NCI-H524 treated with DMSO at 0.1 percent for 48 hours (cell line): ENCODE measurements around the gene GLDC.
"Not testable (repeated sequence)": the region's sequence is repeated elsewhere in the genome, so short reads cannot be mapped to it uniquely, and the experiment has no call there.

Experiments
- DNase-seq: peaks from one replicate; lab custom pipeline; 2025; lab: John Stamatoyannopoulos, UW

Gene GLDC

DNA sequence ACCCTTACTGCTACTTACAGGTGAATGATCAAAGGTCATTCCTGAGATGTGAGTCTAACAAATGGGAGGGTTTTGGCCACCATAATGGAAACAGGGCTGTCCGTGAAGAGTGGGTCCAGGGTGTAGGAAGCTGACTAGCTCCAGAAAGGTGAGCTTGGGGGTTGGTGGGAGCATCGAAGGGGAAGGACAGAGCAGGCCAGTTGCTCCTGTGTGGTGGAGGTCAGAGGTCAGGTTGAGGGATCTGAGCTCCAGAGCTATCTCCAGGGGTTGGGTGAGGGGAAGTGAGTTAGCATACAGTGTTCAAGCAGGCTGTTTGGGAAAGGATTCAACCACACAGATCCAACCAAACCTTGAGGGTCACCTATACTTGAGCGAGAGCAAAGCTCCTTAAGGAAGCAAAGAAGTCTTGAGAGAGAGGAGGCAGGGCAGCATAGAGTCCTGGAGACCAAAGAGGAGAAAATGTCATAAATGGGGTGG, 18.7 kb upstream of the GLDC start:
- DNase-seq = no peak

GRCh38 chr9:6660512-6660911, 15.0 kb upstream of the GLDC start:
- no peak for DNase-seq

DNA sequence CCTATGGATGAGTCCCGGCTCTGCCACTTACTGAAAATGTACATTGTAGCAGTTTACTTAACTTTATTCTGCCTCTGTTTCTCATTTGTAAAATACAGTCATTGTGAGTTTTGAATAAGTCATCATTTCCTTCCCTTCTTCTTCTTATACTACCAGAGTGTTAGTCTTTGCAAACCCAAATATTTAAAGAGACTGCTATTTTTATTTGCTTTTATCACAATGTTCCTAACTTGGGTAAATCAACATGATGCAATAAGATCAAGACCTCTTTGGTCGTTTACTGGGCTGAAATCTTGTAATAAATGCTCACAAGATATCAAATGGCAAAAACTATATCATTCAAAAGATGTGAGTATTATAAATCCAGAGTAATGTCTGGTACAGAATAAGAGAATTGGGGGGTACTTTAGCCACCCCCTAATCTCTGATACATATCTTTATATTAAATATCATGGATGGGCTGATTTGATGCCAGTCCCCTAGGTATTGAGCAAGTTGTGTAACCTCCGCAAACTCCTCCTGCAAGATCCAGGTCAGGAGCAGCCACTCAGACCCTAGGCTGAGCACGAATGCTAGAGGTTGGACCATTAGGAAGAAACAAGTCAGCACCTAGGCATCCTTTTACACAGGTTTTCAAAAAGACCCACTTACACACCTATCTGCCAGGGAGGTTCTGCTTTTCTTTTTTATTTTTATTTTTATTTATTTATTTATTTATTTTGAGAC, 13.3 kb upstream of the GLDC start:
- no peak for DNase-seq

GRCh38 chr9:6656614-6657300, 11.2 kb upstream of the GLDC start:
- DNase-seq = no peak

GRCh38 chr9:6655036-6655435, 9.5 kb upstream of the GLDC start:
- DNase-seq = no peak

- DNase-seq = no peak
Measured at GRCh38 chr9:6646293-6646636, 736 bp upstream of the GLDC start.

GRCh38 chr9:6645105-6645354, 499 bp downstream of the GLDC start:
- not testable (repeated sequence) for DNase-seq

- no peak for DNase-seq
Measured at GRCh38 chr9:6644346-6645104, 1.0 kb downstream of the GLDC start.

- no peak for DNase-seq
Measured at GRCh38 chr9:6641961-6642360, 3.6 kb downstream of the GLDC start.

- DNase-seq = no peak
Measured at GRCh38 chr9:6641561-6641960, 4.0 kb downstream of the GLDC start.

GRCh38 chr9:6641056-6641455, 4.5 kb downstream of the GLDC start:
- DNase-seq = no peak

GRCh38 chr9:6640268-6641051, 5.1 kb downstream of the GLDC start:
- DNase-seq = no peak

DNA sequence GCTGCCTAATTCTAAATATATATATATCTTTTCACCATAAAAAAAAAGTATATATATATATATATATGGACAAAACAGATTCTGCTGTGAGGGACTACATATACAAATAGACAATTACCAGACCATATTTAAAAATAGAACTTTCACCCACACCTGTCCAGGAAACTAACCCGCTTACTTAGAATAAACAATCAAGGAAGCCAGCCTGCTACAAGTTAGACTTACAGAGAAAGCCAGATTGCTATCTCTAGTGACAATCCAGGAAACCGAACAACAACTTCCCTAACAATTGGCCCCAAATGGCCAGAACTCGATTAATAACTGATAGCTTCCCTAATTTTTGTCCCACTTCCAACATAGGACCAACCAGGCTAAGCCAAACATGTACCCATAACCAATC, 5.9 kb downstream of the GLDC start:
- no peak for DNase-seq

DNA sequence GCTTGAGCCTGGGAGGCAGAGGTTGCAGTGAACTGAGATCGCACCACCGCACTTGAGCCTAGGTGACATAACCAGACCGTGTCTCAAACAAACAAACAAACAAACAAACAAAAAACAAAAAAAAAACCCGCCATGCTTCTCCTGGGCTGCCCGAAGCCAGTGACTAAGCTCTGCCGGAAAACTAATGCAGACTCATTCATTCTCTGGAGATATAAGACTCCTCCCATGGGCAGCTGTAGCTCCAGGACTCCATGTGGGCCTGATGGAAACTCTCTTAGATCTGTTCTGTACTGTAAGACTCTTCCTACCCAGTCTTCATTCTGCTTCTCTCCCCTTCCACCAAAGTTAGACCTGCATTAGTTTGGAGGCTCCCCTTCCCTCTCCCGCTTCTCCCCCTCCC, 11.1 kb downstream of the GLDC start:
- no peak for DNase-seq

DNA sequence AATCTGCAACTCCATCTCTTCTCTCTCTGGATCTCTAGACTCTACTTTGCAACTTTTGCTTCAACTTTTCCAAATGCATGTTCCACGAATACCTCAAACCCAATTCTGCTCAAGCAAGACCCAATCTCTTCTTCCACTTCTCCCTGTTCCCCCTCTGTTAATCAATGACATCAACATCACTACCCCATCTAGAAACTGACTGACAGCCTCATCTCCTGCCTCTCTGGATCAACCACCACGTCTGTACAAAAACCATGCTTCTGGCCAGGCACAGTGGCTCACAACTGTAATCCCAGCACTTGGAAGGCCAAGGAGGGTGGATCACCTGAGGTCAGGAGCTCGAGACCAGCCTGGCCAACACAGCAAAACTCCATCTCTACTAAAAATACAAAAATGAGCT, 12.2 kb downstream of the GLDC start:
- no peak for DNase-seq

DNA sequence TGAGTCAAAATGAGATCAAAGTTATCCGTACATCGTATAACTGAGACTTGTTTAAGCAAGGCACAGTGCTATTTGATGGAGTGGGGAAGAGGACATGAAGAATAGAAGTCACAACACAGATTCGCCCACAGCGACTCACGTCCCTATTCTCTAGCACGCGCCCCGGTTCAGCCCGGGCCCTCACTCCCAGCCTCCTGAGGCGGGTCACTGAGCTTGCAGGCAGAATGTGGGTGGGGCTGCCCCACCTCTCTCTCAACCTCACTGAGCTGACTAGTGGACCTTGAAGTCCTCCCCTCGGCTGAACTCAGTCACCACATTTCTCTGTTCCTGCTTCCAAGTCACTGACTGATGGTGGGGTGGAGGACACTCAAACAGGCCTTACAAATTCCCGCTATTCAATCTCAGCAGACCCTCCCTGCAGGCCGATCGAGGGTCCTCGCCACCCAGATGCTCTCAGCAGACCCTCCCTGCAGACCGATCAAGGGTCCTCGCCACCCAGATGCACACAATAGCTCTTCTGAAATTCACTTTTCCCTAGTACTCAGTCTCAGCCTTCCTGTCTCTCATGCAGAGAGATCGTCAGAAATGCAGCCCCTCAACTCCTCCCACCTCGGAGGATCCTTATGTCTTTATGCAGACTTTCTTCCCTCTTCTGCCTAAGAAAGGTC, 12.9 kb downstream of the GLDC start:
- no peak for DNase-seq

DNA sequence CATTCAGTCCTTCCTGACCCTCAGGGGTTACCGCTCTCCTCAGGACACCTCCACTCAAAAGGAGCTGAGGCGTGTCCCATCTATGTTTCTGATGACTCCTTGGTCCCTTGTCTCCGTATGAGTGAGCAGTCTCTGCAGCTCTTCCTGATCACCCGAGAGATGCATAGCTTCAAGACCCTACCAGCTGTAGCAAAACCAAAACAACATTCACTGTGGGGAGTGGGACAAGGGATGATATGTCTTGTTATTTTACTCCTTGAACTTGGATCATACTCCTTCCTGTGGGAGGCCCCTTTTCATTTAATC, 14.4 kb downstream of the GLDC start:
- DNase-seq = no peak

- DNase-seq = no peak
Measured at GRCh38 chr9:6630502-6631206, 14.9 kb downstream of the GLDC start.

DNA sequence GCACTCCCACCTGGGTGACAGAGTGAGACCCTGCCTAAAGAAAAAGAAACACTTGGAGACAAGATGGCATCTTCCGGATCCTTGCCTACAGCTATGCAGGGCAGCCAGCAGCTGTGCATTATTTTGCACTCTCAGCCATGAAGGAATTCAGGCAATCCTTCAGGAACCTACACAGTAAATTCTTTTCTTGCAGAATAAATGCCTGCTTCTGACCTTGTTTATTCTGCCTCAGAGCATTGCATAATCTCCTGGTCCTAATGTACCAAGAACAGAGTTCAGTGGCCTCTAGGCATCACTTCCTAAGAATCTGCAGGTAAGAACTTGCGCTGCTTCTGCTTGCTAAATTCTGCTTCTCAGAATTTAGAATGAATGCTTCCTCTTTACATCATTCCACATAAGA, 16.8 kb downstream of the GLDC start:
- DNase-seq = no peak

- DNase-seq = no peak
Measured at GRCh38 chr9:6625363-6625762, 20.2 kb downstream of the GLDC start.

- DNase-seq = not testable (repeated sequence)
Measured at GRCh38 chr9:6622784-6623183, 22.7 kb downstream of the GLDC start.

GRCh38 chr9:6620796-6621195, 24.7 kb downstream of the GLDC start:
- DNase-seq = no peak
